Measurements from ENCODE around the gene PLIN5.

Gene PLIN5

GRCh38 chr19:4493104-4493928 lies 41.7 kb downstream of the PLIN5 start:
- DNase-seq (ENCODE audit: insufficient read length, low spot score) (no peak), FAIRE-seq (no peak)

- FAIRE-seq (peak; percentile 98), DNase-seq (ENCODE audit: insufficient read length, low spot score) (no peak)
Observed at GRCh38 chr19:4492337-4493103, 42.5 kb downstream of the PLIN5 start.

GRCh38 chr19:4491446-4491845 lies 43.6 kb downstream of the PLIN5 start:
- DNase-seq (ENCODE audit: insufficient read length, low spot score) (no peak), FAIRE-seq (no peak)

GRCh38 chr19:4488496-4488895 lies 46.5 kb downstream of the PLIN5 start:
- DNase-seq (ENCODE audit: insufficient read length, low spot score) (no peak), FAIRE-seq (no peak)

- FAIRE-seq, result no peak
Observed at GRCh38 chr19:4487572-4487971, 47.5 kb downstream of the PLIN5 start.

GRCh38 chr19:4483385-4483784 lies 51.6 kb downstream of the PLIN5 start:
- DNase-seq (ENCODE audit: insufficient read length, low spot score) (no peak), FAIRE-seq (no peak)

More at GRCh38 chr19:4487572-4487971, 47.5 kb downstream of the PLIN5 start:
- DNase-seq (ENCODE audit: insufficient read length, low spot score), result no peak

- no peak for FAIRE-seq
- DNase-seq (ENCODE audit: insufficient read length, low spot score), result no peak
Observed at GRCh38 chr19:4482721-4483364, 52.2 kb downstream of the PLIN5 start.

GRCh38 chr19:4477034-4477801 lies 57.8 kb downstream of the PLIN5 start:
- FAIRE-seq, result no peak

GRCh38 chr19:4474514-4475022 lies 60.5 kb downstream of the PLIN5 start:
- peak; percentile 83 for DNase-seq (ENCODE audit: insufficient read length, low spot score)
- FAIRE-seq, result no peak

More at GRCh38 chr19:4477034-4477801, 57.8 kb downstream of the PLIN5 start:
- no peak for DNase-seq (ENCODE audit: insufficient read length, low spot score)

- DNase-seq (ENCODE audit: insufficient read length, low spot score), result no peak
- FAIRE-seq, result no peak
Observed at GRCh38 chr19:4473763-4474513, 61.1 kb downstream of the PLIN5 start.

- DNase-seq (ENCODE audit: insufficient read length, low spot score), result no peak
- no peak for FAIRE-seq
Observed at GRCh38 chr19:4473011-4473762, 61.8 kb downstream of the PLIN5 start.
